Lower leg skin (tissue), 3 donors: ENCODE results near the gene SPTLC2.

Experiments used
- POLR2A ChIP-seq, 2 donors: fragments of 450-650 bp; IDR thresholded peaks; one replicate each; pipeline ENCODE4 v1.6.1; 2016 to 2017; ENCODE audit warnings: antibody characterized with exemption in 2 of 2, mild to moderate bottlenecking in 1 of 2, moderate library complexity in 1 of 2
- TF ChIP-seq, protein P1 (sequence below), 3 donors: fragments of 450-650 bp; IDR thresholded peaks; one replicate each; pipeline ENCODE4 v1.5.1; 2016; ENCODE audit warnings: antibody characterized with exemption in 3 of 3, mild to moderate bottlenecking in 3 of 3, moderate library complexity in 2 of 3

DNA sequence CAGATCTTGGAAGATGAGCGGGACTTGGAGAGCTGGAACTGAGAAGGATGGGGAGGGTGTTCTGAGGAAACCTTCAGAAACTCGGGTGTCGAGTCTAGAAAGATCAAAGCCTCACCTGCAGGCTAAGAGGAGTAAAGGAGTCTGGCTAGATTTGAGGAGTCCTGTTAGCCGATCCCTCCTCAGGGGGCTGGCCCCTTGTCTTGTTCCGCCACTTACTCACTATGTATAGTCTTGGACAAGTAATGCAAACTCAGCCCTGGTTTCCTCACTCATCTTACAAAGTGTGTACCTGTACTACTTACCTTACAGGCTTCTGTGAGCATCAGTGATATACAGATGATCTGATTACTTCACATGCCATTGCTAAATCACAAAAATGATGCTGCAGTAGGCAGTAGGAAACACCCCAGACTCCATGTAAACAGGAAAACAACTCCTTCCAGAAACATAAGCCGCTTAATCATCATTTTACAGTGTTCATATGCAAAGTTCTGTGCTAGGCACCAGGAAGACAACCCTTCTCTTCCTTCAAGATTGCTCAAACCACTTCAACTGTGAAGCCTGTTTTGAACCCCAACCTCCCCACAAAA lies 2.0 kb upstream of the SPTLC2 start:
- TF ChIP-seq, protein P1, sequence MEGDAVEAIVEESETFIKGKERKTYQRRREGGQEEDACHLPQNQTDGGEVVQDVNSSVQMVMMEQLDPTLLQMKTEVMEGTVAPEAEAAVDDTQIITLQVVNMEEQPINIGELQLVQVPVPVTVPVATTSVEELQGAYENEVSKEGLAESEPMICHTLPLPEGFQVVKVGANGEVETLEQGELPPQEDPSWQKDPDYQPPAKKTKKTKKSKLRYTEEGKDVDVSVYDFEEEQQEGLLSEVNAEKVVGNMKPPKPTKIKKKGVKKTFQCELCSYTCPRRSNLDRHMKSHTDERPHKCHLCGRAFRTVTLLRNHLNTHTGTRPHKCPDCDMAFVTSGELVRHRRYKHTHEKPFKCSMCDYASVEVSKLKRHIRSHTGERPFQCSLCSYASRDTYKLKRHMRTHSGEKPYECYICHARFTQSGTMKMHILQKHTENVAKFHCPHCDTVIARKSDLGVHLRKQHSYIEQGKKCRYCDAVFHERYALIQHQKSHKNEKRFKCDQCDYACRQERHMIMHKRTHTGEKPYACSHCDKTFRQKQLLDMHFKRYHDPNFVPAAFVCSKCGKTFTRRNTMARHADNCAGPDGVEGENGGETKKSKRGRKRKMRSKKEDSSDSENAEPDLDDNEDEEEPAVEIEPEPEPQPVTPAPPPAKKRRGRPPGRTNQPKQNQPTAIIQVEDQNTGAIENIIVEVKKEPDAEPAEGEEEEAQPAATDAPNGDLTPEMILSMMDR (IDR thresholded peaks at IDR 0.05), result no peak
- no peak for TF ChIP-seq POLR2A (IDR thresholded peaks at IDR 0.05)
